Measurements from ENCODE around the gene MTIF2.

DNA sequence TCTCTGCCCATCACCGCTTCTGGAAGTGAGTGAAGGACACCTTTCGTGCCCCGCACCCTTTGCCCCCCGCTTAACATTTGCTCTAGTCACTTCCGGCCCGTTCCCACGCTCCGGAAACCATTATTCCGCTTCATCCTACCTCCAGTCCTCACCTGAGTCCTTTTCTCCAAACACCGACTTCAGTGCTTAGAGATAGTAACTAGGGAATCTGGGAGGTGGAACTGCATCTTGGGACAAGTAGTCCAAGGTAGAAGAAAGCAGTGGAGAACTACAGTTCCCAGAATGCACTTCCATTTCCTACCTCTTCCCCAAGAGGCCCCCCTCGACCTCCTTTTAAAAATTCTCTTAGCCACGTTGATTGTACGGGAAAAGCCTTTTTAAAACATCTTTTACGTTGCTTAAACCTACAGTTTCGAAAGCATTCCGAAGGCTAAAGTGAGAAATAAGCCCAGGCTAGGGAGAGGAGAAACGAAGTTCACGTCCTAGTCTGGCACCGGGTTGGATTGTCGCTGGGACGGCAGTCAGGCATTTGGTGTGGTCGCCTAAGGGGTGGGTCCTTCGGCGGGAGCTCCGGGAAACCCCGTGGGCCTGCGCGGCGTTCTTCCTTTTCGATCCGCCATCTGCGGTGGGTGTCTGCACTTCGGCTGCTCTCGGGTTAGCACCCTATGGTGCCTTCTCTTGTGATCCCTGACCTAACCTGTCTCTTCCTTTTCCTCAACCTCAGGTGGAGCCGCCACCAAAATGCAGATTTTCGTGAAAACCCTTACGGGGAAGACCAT lies 36.8 kb downstream of the MTIF2 start, which contains the start of the genes CLHC1 and RPS27A:
- TF ChIP-seq, protein P1, sequence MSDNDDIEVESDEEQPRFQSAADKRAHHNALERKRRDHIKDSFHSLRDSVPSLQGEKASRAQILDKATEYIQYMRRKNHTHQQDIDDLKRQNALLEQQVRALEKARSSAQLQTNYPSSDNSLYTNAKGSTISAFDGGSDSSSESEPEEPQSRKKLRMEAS (IDR thresholded peaks at IDR 0.05), result peak; percentile 55
- no peak for TF ChIP-seq RAD21 (IDR thresholded peaks at IDR 0.05; ENCODE audit: low read depth)
- no peak; the same call in 1 of the 2 replicates for TF ChIP-seq EP300 (IDR thresholded peaks at IDR 0.05; ENCODE audit: borderline replicate concordance)
- TF ChIP-seq, protein P2, sequence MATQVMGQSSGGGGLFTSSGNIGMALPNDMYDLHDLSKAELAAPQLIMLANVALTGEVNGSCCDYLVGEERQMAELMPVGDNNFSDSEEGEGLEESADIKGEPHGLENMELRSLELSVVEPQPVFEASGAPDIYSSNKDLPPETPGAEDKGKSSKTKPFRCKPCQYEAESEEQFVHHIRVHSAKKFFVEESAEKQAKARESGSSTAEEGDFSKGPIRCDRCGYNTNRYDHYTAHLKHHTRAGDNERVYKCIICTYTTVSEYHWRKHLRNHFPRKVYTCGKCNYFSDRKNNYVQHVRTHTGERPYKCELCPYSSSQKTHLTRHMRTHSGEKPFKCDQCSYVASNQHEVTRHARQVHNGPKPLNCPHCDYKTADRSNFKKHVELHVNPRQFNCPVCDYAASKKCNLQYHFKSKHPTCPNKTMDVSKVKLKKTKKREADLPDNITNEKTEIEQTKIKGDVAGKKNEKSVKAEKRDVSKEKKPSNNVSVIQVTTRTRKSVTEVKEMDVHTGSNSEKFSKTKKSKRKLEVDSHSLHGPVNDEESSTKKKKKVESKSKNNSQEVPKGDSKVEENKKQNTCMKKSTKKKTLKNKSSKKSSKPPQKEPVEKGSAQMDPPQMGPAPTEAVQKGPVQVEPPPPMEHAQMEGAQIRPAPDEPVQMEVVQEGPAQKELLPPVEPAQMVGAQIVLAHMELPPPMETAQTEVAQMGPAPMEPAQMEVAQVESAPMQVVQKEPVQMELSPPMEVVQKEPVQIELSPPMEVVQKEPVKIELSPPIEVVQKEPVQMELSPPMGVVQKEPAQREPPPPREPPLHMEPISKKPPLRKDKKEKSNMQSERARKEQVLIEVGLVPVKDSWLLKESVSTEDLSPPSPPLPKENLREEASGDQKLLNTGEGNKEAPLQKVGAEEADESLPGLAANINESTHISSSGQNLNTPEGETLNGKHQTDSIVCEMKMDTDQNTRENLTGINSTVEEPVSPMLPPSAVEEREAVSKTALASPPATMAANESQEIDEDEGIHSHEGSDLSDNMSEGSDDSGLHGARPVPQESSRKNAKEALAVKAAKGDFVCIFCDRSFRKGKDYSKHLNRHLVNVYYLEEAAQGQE (IDR thresholded peaks at IDR 0.05; ENCODE audit: low read depth), result 0 out of 2 replicates have a peak, but pooled peaks have one; percentile 14
- peak; percentile 83 for TF ChIP-seq YY1 (IDR thresholded peaks at IDR 0.05; ENCODE audit: low read depth)
- TF ChIP-seq TCF12 (IDR thresholded peaks at IDR 0.05; ENCODE audit: low read depth), result 0 out of 2 replicates have a peak, but pooled peaks have one; percentile 13
- no peak for TF ChIP-seq CREB1 (IDR thresholded peaks at IDR 0.05; ENCODE audit: low read depth)
- TF ChIP-seq TEAD4 (IDR thresholded peaks at IDR 0.05), result peak; percentile 14; the same call in 1 of the 2 replicates
- TF ChIP-seq EGR1 (IDR thresholded peaks at IDR 0.05), result 0 out of 2 replicates have a peak, but pooled peaks have one; percentile 36
- 0 out of 2 replicates have a peak, but pooled peaks have one; percentile 23 for TF ChIP-seq ZBTB7A (IDR thresholded peaks at IDR 0.05; ENCODE audit: low read depth)
- TF ChIP-seq, protein P3, sequence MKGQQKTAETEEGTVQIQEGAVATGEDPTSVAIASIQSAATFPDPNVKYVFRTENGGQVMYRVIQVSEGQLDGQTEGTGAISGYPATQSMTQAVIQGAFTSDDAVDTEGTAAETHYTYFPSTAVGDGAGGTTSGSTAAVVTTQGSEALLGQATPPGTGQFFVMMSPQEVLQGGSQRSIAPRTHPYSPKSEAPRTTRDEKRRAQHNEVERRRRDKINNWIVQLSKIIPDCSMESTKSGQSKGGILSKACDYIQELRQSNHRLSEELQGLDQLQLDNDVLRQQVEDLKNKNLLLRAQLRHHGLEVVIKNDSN (IDR thresholded peaks at IDR 0.05), result peak; percentile 16
- no peak for TF ChIP-seq FOXM1 (IDR thresholded peaks at IDR 0.05; ENCODE audit: borderline replicate concordance, low read depth)

All from Ishikawa (cell line).